WTC11 (cell line): ENCODE data around the gene RPS6KA5. TPM values are rescaled to one million over a fixed set of nuclear protein-coding genes. Genes with fewer than 3 reads are reported as not detected.

ENCODE experiments used
- ATAC-seq: fragments of 200-7000 bp; cut with Tn5 transposase; 2 replicates; pipeline ENCODE4 v1.10.0; 2021; ENCODE audit warnings: mild to moderate bottlenecking, moderate library complexity
- CTCF ChIA-PET: fragments of 300-600 bp; sonication (Branson Sonifier 250); formaldehyde crosslinking; loops from one replicate; lab custom pipeline; 2021; ENCODE audit warnings: antibody characterized with exemption; lab: Charles Lee
- POLR2A ChIA-PET: fragments of 350-600 bp; sonication (Branson Sonifier 250); formaldehyde crosslinking; loops from one replicate; lab custom pipeline; 2021; ENCODE audit warnings: antibody characterized with exemption; lab: Charles Lee
- DNase-seq: peaks from one replicate; pipeline ENCODE4 v3.0.0; 2021; ENCODE audit warnings: low spot score
- H3K27ac Mint-ChIP-seq: 2 replicates; pipeline ENCODE4 v1.8.0; 2021; ENCODE audit warnings: mixed read lengths
- H3K27me3 Mint-ChIP-seq: 2 replicates; pipeline ENCODE4 v1.8.0; 2021; ENCODE audit warnings: low read depth, mild to moderate bottlenecking, moderate library complexity, mixed read lengths
- H3K36me3 Mint-ChIP-seq: 2 replicates; pipeline ENCODE4 v1.8.0; 2021; ENCODE audit warnings: mixed read lengths
- H3K4me1 Mint-ChIP-seq: 2 replicates; pipeline ENCODE4 v1.8.0; 2022; ENCODE audit warnings: mixed read lengths
- H3K4me3 Mint-ChIP-seq: 2 replicates; pipeline ENCODE4 v1.8.0; 2021; ENCODE audit warnings: mild to moderate bottlenecking, moderate library complexity, mixed read lengths
- H3K9me3 Mint-ChIP-seq: 2 replicates; pipeline ENCODE4 v1.8.0; 2021; ENCODE audit warnings: mixed read lengths
- ELF4 ChIP-seq: sonication (generic); formaldehyde crosslinking; IDR thresholded peaks from 2 replicates; pipeline ENCODE4 v1.8.1; 2022; ENCODE audit warnings: low read depth, mild to moderate bottlenecking, moderate library complexity, missing genetic modification reagents
- EMX1 ChIP-seq: fragments of 250-450 bp; sonication (Bioruptor Pico); IDR thresholded peaks from 2 replicates; pipeline ENCODE4 v1.8.0; 2021; ENCODE audit warnings: mild to moderate bottlenecking
- ESRRA ChIP-seq: sonication (generic); formaldehyde crosslinking; IDR thresholded peaks from 2 replicates; pipeline ENCODE4 v1.8.1; 2022; ENCODE audit warnings: mild to moderate bottlenecking, missing genetic modification reagents, borderline replicate concordance
- GABPB1 ChIP-seq: sonication (generic); formaldehyde crosslinking; IDR thresholded peaks from 2 replicates; pipeline ENCODE4 v1.8.1; 2023; ENCODE audit warnings: mild to moderate bottlenecking, missing genetic modification reagents
- GRHL2 ChIP-seq: fragments of 250-450 bp; sonication (Bioruptor Pico); IDR thresholded peaks from 2 replicates; pipeline ENCODE4 v1.8.0; 2022; ENCODE audit warnings: mild to moderate bottlenecking, moderate library complexity; ENCODE audit not compliant: insufficient replicate concordance, severe bottlenecking
- JAZF1 ChIP-seq: fragments of 250-450 bp; sonication (Bioruptor Pico); IDR thresholded peaks from 2 replicates; pipeline ENCODE4 v1.9.0; 2021; ENCODE audit warnings: moderate library complexity, mild to moderate bottlenecking, inconsistent platforms
- KAT7 ChIP-seq: sonication (generic); formaldehyde crosslinking; IDR thresholded peaks from 2 replicates; pipeline ENCODE4 v1.8.1; 2023; ENCODE audit warnings: missing genetic modification reagents, mild to moderate bottlenecking, borderline replicate concordance
- MXD4 ChIP-seq: fragments of 250-450 bp; sonication (Bioruptor Pico); IDR thresholded peaks from 2 replicates; pipeline ENCODE4 v1.8.0; 2021; ENCODE audit warnings: mild to moderate bottlenecking, moderate library complexity, borderline replicate concordance
- MYBL2 ChIP-seq: sonication (generic); formaldehyde crosslinking; IDR thresholded peaks from 2 replicates; pipeline ENCODE4 v1.8.1; 2023; ENCODE audit warnings: mild to moderate bottlenecking, moderate library complexity, missing genetic modification reagents
- NFATC4 ChIP-seq: fragments of 250-450 bp; sonication (Bioruptor Pico); IDR thresholded peaks from 2 replicates; pipeline ENCODE4 v1.9.0; 2021; ENCODE audit warnings: mild to moderate bottlenecking
- NR1H2 ChIP-seq: sonication (generic); formaldehyde crosslinking; IDR thresholded peaks from 2 replicates; pipeline ENCODE4 v1.9.0; 2021; ENCODE audit warnings: mild to moderate bottlenecking, moderate library complexity, missing genetic modification reagents
- ZBTB21 ChIP-seq: sonication (generic); formaldehyde crosslinking; IDR thresholded peaks from 2 replicates; pipeline ENCODE4 v1.8.1; 2023; ENCODE audit warnings: mild to moderate bottlenecking, missing genetic modification reagents, borderline replicate concordance
- total RNA-seq: library from RNA; stranded (reverse); gene quantifications from 3 replicates; pipeline ENCODE4 v1.2.3, GENCODE V29; 2021
- TF ChIP-seq, protein P1 (sequence below): sonication (generic); formaldehyde crosslinking; IDR thresholded peaks from 2 replicates; pipeline ENCODE4 v1.8.0; 2022; ENCODE audit warnings: mild to moderate bottlenecking, missing genetic modification reagents
- TF ChIP-seq, protein P2 (sequence below): sonication (generic); formaldehyde crosslinking; conservative IDR thresholded peaks from 2 replicates; pipeline ENCODE4 v1.8.1; 2022; ENCODE audit warnings: mild to moderate bottlenecking, missing genetic modification reagents
- TF ChIP-seq, protein P3 (sequence below): sonication (generic); formaldehyde crosslinking; IDR thresholded peaks from 2 replicates; pipeline ENCODE4 v1.8.1; 2023; ENCODE audit warnings: mild to moderate bottlenecking, missing genetic modification reagents
- TF ChIP-seq, protein P4 (sequence below): sonication (generic); formaldehyde crosslinking; IDR thresholded peaks from 2 replicates; pipeline ENCODE4 v1.8.1; 2023; ENCODE audit warnings: mild to moderate bottlenecking, missing genetic modification reagents, borderline replicate concordance
- TF ChIP-seq, protein P5 (sequence below): fragments of 250-450 bp; sonication (Bioruptor Pico); IDR thresholded peaks from 2 replicates; pipeline ENCODE4 v1.9.0; 2021; ENCODE audit warnings: mild to moderate bottlenecking
- TF ChIP-seq, protein P6 (sequence below): sonication (generic); formaldehyde crosslinking; IDR thresholded peaks from 2 replicates; pipeline ENCODE4 v1.8.1; 2023; ENCODE audit warnings: mild to moderate bottlenecking, missing genetic modification reagents
- TF ChIP-seq, protein P7 (sequence below): fragments of 250-450 bp; sonication (Bioruptor Pico); IDR thresholded peaks from 2 replicates; pipeline ENCODE4 v1.9.0; 2021; ENCODE audit warnings: moderate library complexity, mild to moderate bottlenecking, inconsistent platforms, borderline replicate concordance
- TF ChIP-seq, protein P8 (sequence below): fragments of 250-450 bp; sonication (Bioruptor Pico); conservative IDR thresholded peaks from 2 replicates; pipeline ENCODE4 v1.9.0; 2021; ENCODE audit warnings: mild to moderate bottlenecking

The RPS6KA5 gene
- total RNA-seq, 1 experiment from 2014 or later, result 5.2 TPM

DNA sequence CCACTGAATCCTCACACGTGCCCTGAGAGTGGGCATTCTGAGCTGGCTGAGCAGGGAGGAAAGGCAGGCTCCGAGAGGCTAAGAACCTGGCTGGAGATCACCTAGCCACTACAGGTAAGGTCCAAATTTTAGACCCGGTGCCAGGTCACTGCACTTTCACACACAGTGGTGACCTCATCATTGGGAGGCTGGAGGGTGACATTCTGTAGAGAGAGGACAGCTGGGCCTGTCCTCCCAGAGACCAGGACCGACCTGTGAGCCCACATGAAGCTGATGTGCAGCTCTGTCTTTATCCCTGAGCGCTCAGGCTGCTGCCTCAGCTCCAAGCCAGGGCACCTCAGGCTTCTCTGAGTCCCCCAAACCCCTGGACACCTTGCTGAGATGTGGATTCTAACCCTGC, 248.3 kb downstream of the RPS6KA5 start:
- no peak for TF ChIP-seq ZBTB21 (CRISPR knock-in tag)
- no peak for TF ChIP-seq NFATC4 (CRISPR knock-in tag)
- no peak for TF ChIP-seq ELF4 (CRISPR knock-in tag)
- TF ChIP-seq ESRRA, result no peak
- TF ChIP-seq JAZF1 (CRISPR knock-in tag), result no peak
- TF ChIP-seq GRHL2 (CRISPR knock-in tag), result no peak
- TF ChIP-seq GABPB1 (CRISPR knock-in tag), result no peak
- TF ChIP-seq, protein P1, sequence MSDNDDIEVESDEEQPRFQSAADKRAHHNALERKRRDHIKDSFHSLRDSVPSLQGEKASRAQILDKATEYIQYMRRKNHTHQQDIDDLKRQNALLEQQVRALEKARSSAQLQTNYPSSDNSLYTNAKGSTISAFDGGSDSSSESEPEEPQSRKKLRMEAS (CRISPR knock-in tag), result no peak
- no peak for TF ChIP-seq MYBL2 (CRISPR knock-in tag)
- TF ChIP-seq, protein P2, sequence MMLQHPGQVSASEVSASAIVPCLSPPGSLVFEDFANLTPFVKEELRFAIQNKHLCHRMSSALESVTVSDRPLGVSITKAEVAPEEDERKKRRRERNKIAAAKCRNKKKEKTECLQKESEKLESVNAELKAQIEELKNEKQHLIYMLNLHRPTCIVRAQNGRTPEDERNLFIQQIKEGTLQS (CRISPR knock-in tag), result no peak
- TF ChIP-seq, protein P3, sequence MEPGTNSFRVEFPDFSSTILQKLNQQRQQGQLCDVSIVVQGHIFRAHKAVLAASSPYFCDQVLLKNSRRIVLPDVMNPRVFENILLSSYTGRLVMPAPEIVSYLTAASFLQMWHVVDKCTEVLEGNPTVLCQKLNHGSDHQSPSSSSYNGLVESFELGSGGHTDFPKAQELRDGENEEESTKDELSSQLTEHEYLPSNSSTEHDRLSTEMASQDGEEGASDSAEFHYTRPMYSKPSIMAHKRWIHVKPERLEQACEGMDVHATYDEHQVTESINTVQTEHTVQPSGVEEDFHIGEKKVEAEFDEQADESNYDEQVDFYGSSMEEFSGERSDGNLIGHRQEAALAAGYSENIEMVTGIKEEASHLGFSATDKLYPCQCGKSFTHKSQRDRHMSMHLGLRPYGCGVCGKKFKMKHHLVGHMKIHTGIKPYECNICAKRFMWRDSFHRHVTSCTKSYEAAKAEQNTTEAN, result no peak
- TF ChIP-seq KAT7, result no peak
- TF ChIP-seq EMX1 (CRISPR knock-in tag), result no peak
- TF ChIP-seq, protein P4, sequence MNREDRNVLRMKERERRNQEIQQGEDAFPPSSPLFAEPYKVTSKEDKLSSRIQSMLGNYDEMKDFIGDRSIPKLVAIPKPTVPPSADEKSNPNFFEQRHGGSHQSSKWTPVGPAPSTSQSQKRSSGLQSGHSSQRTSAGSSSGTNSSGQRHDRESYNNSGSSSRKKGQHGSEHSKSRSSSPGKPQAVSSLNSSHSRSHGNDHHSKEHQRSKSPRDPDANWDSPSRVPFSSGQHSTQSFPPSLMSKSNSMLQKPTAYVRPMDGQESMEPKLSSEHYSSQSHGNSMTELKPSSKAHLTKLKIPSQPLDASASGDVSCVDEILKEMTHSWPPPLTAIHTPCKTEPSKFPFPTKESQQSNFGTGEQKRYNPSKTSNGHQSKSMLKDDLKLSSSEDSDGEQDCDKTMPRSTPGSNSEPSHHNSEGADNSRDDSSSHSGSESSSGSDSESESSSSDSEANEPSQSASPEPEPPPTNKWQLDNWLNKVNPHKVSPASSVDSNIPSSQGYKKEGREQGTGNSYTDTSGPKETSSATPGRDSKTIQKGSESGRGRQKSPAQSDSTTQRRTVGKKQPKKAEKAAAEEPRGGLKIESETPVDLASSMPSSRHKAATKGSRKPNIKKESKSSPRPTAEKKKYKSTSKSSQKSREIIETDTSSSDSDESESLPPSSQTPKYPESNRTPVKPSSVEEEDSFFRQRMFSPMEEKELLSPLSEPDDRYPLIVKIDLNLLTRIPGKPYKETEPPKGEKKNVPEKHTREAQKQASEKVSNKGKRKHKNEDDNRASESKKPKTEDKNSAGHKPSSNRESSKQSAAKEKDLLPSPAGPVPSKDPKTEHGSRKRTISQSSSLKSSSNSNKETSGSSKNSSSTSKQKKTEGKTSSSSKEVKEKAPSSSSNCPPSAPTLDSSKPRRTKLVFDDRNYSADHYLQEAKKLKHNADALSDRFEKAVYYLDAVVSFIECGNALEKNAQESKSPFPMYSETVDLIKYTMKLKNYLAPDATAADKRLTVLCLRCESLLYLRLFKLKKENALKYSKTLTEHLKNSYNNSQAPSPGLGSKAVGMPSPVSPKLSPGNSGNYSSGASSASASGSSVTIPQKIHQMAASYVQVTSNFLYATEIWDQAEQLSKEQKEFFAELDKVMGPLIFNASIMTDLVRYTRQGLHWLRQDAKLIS (CRISPR knock-in tag), result no peak
- TF ChIP-seq, protein P5, sequence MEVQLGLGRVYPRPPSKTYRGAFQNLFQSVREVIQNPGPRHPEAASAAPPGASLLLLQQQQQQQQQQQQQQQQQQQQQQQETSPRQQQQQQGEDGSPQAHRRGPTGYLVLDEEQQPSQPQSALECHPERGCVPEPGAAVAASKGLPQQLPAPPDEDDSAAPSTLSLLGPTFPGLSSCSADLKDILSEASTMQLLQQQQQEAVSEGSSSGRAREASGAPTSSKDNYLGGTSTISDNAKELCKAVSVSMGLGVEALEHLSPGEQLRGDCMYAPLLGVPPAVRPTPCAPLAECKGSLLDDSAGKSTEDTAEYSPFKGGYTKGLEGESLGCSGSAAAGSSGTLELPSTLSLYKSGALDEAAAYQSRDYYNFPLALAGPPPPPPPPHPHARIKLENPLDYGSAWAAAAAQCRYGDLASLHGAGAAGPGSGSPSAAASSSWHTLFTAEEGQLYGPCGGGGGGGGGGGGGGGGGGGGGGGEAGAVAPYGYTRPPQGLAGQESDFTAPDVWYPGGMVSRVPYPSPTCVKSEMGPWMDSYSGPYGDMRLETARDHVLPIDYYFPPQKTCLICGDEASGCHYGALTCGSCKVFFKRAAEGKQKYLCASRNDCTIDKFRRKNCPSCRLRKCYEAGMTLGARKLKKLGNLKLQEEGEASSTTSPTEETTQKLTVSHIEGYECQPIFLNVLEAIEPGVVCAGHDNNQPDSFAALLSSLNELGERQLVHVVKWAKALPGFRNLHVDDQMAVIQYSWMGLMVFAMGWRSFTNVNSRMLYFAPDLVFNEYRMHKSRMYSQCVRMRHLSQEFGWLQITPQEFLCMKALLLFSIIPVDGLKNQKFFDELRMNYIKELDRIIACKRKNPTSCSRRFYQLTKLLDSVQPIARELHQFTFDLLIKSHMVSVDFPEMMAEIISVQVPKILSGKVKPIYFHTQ (CRISPR knock-in tag), result no peak
- TF ChIP-seq, protein P6, sequence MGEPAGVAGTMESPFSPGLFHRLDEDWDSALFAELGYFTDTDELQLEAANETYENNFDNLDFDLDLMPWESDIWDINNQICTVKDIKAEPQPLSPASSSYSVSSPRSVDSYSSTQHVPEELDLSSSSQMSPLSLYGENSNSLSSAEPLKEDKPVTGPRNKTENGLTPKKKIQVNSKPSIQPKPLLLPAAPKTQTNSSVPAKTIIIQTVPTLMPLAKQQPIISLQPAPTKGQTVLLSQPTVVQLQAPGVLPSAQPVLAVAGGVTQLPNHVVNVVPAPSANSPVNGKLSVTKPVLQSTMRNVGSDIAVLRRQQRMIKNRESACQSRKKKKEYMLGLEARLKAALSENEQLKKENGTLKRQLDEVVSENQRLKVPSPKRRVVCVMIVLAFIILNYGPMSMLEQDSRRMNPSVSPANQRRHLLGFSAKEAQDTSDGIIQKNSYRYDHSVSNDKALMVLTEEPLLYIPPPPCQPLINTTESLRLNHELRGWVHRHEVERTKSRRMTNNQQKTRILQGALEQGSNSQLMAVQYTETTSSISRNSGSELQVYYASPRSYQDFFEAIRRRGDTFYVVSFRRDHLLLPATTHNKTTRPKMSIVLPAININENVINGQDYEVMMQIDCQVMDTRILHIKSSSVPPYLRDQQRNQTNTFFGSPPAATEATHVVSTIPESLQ (CRISPR knock-in tag), result no peak
- TF ChIP-seq, protein P7, sequence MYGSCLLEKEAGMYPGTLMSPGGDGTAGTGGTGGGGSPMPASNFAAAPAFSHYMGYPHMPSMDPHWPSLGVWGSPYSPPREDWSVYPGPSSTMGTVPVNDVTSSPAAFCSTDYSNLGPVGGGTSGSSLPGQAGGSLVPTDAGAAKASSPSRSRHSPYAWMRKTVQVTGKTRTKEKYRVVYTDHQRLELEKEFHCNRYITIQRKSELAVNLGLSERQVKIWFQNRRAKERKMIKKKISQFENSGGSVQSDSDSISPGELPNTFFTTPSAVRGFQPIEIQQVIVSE (CRISPR knock-in tag), result no peak
- no peak for TF ChIP-seq MXD4
- no peak for TF ChIP-seq NR1H2
- TF ChIP-seq, protein P8, sequence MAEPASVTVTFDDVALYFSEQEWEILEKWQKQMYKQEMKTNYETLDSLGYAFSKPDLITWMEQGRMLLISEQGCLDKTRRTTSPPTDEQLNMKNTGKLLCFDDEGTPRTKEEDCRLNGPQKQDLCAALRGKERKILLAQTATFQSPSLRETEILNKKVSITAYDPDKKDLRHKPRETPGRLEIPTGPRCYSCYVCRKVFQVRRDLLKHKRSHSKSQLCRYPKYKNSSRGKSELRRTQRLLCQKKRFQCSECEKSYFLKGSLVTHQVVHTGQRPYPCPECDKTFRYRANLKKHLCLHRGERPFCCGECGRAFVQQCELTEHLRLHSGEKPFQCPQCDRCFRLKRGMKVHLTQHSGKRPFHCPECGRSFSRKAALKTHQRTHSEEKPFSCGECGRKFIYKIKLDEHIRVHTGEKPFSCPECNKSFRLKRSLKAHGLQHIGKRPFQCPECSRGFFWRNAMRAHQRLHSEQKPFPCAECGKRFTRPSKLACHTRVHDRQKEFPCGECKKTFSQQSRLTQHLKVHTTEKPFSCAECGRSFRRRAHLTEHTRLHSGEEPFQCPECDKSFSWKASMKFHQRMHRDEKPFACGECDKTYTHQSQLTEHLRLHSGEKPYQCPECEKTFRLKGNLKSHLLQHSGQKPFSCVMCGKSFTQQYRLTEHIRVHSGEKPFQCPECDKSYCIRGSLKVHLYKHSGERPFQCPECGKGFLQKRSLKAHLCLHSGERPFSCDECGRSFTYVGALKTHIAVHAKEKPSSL (CRISPR knock-in tag), result no peak
- H3K27ac Mint-ChIP-seq, result no peak overlapping the region; the same call in 1 of the 2 replicates
- no peak overlapping the region for H3K4me3 Mint-ChIP-seq
- peaks cover 11% of the 10 kb centered on the region for H3K27me3 Mint-ChIP-seq
- ChIA-PET CTCF (interaction anchor here (1.0 to 1.4 kb wide), 3 partner anchors 8 to 52 kb away, joined by 3 to 5 read pairs (median 3); no protein-coding TSS in a partner anchor), POLR2A (no interaction called here)
- ATAC-seq (no peak), DNase-seq (no peak)
- no peaks in the 10 kb centered on the region for H3K36me3 Mint-ChIP-seq
- peaks cover 6% of the 10 kb centered on the region for H3K4me1 Mint-ChIP-seq
- H3K9me3 Mint-ChIP-seq, result no peaks in the 10 kb centered on the region
